DOHH2 (cell line): ENCODE results near the gene GALNT12.

ENCODE experiments used
- H3F3A ChIP-seq: fragments of 200-600 bp; sonication (generic), shearing (Covaris generic); 2 replicates; pipeline ENCODE4 v1.6.0; 2016; ENCODE audit warnings: antibody characterized with exemption, mild to moderate bottlenecking; ENCODE audit not compliant: control insufficient read depth, insufficient read depth
- H3K27ac ChIP-seq: fragments of 200-600 bp; sonication (generic); 2 replicates; pipeline ENCODE4 v1.5.1; 2014; ENCODE audit warnings: low read depth, mild to moderate bottlenecking, low read length, moderate library complexity
- H3K27me3 ChIP-seq: fragments of 200-600 bp; sonication (generic); 2 replicates; pipeline ENCODE4 v1.6.1; 2014; ENCODE audit warnings: mild to moderate bottlenecking, low read length, mixed read lengths; ENCODE audit not compliant: control insufficient read depth
- H3K36me3 ChIP-seq: fragments of 200-600 bp; sonication (generic); 2 replicates; pipeline ENCODE4 v1.6.1; 2014; ENCODE audit warnings: mild to moderate bottlenecking, low read length, moderate library complexity, mixed read lengths; ENCODE audit not compliant: control insufficient read depth
- H3K4me1 ChIP-seq: fragments of 200-600 bp; sonication (generic); 2 replicates; pipeline ENCODE4 v1.6.1; 2014; ENCODE audit warnings: mild to moderate bottlenecking, low read length, mixed read lengths; ENCODE audit not compliant: control insufficient read depth
- H3K4me2 ChIP-seq: fragments of 200-600 bp; sonication (generic); 2 replicates; pipeline ENCODE4 v1.6.0; 2014; ENCODE audit warnings: mild to moderate bottlenecking, low read length, moderate library complexity
- H3K4me3 ChIP-seq: fragments of 200-600 bp; sonication (generic); 2 replicates; pipeline ENCODE4 v1.5.1; 2014; ENCODE audit warnings: mild to moderate bottlenecking, low read length, mixed read lengths
- H3K79me2 ChIP-seq: fragments of 200-600 bp; sonication (generic); 2 replicates; pipeline ENCODE4 v1.6.1; 2014; ENCODE audit warnings: mild to moderate bottlenecking, low read length, mixed read lengths; ENCODE audit not compliant: control insufficient read depth
- H3K9me2 ChIP-seq: fragments of 200-600 bp; sonication (generic); replicated peaks from 2 replicates; pipeline ENCODE4 v1.6.1; 2014; ENCODE audit warnings: mild to moderate bottlenecking, low read length, mixed read lengths; ENCODE audit not compliant: control insufficient read depth
- H3K9me3 ChIP-seq: fragments of 200-600 bp; sonication (generic); 2 replicates; pipeline ENCODE4 v1.6.1; 2014; ENCODE audit warnings: antibody characterized with exemption, low read length, mixed read lengths; ENCODE audit not compliant: control insufficient read depth, insufficient read depth
- H4K20me1 ChIP-seq: fragments of 200-600 bp; sonication (generic); 2 replicates; pipeline ENCODE4 v1.6.0; 2014; ENCODE audit warnings: low read depth, mild to moderate bottlenecking, antibody characterized with exemption, low read length, moderate library complexity; ENCODE audit not compliant: control insufficient read depth, insufficient read depth
- EZH2phosphoT487 ChIP-seq: fragments of 200-600 bp; sonication (generic); IDR thresholded peaks from 2 replicates; pipeline ENCODE4 v1.6.1; 2017; ENCODE audit warnings: borderline replicate concordance, mild to moderate bottlenecking, antibody characterized with exemption, low read length, moderate library complexity, mixed read lengths
- TF ChIP-seq, protein P1 (sequence below): fragments of 200-600 bp; sonication (generic); IDR thresholded peaks from one replicate; pipeline ENCODE4 v1.5.1; 2014; ENCODE audit warnings: antibody characterized with exemption, mild to moderate bottlenecking, low read depth, low read length; ENCODE audit not compliant: poor library complexity, severe bottlenecking

The GALNT12 gene

DNA sequence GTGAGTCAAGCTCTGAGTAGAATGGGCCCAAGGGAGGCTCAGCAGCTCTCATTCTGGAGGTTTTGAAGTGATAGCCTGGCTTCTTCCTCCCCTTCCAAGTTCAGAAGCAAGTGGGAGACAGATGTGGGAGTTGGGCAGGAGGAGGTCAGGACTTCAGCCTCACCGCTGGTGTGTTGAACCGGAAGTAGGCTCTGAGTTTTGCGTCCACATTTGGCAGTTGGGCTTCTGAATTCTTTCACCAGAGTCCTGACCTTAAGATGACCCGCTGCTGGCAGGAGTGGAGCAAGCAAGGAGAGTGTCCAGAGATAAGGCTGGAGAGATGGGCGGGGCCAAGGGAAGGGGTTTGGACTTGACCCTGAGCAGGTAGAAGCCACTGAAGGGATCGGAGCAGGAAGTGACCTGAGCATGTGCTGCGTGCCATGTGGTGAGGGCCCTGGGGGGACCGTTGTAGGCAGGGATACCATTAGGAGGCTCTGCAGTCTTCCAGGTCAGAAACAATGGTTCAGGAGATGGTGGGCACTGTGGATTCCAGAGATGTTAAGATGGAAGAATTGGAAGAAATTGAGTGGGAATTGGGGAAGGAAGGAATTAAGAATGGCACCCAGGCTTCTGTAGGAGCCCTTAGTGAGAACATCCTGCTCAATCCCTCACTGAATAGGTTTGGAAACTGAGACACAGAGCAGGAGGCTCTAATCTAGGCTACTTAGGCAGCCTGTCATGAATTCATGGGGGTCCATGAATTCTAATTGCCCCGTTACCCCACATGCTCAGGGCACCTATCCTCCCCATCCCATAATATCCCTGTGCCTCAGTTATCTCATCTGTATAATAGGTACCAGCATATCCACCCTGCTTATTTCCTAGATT, 25.9 kb downstream of the GALNT12 start:
- Histone ChIP-seq H3K4me2 (no peak overlapping the region), H4K20me1 (no peaks in the 10 kb centered on the region), H3F3A (no peaks in the 10 kb centered on the region), H3K9me2 (no peaks in the 10 kb centered on the region), H3K9me3 (no peaks in the 10 kb centered on the region), H3K36me3 (no peaks in the 10 kb centered on the region), H3K4me1 (no peaks in the 10 kb centered on the region), H3K27ac (no peak overlapping the region), H3K4me3 (no peak overlapping the region), H3K79me2 (no peaks in the 10 kb centered on the region), H3K27me3 (no peaks in the 10 kb centered on the region)
- TF ChIP-seq, protein P1, sequence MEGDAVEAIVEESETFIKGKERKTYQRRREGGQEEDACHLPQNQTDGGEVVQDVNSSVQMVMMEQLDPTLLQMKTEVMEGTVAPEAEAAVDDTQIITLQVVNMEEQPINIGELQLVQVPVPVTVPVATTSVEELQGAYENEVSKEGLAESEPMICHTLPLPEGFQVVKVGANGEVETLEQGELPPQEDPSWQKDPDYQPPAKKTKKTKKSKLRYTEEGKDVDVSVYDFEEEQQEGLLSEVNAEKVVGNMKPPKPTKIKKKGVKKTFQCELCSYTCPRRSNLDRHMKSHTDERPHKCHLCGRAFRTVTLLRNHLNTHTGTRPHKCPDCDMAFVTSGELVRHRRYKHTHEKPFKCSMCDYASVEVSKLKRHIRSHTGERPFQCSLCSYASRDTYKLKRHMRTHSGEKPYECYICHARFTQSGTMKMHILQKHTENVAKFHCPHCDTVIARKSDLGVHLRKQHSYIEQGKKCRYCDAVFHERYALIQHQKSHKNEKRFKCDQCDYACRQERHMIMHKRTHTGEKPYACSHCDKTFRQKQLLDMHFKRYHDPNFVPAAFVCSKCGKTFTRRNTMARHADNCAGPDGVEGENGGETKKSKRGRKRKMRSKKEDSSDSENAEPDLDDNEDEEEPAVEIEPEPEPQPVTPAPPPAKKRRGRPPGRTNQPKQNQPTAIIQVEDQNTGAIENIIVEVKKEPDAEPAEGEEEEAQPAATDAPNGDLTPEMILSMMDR, result no peak

DNA sequence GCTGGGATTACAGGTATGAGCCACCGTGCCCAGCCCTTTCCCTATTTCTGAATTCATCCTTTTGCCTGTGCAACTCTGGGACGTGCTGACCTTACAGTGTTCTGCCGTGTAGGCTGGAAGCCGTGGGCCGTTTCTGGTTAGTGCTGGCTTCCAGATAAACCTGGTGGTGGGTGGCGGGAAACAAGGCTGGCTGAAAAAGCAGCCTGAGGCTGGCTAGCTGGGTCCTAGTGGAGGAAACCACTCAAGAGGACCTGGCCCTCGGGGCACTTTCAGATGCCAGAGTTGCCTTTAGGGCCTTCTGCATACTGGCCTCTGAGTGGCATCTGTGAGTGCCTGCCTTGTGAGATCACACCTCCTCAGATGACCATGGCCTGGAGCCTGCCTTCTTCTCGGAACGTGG, 26.9 kb downstream of the GALNT12 start:
- H3K4me1 ChIP-seq, result no peaks in the 10 kb centered on the region
- TF ChIP-seq, protein P1, result no peak
- TF ChIP-seq EZH2phosphoT487, result no peak
- H3K4me2 ChIP-seq, result no peak overlapping the region
- H3K79me2 ChIP-seq, result no peaks in the 10 kb centered on the region
- no peak overlapping the region for H3K27ac ChIP-seq
- no peaks in the 10 kb centered on the region for H3K36me3 ChIP-seq
- H3K9me2 ChIP-seq, result no peaks in the 10 kb centered on the region
- no peaks in the 10 kb centered on the region for H4K20me1 ChIP-seq
- no peaks in the 10 kb centered on the region for H3F3A ChIP-seq
- no peak overlapping the region for H3K4me3 ChIP-seq
- H3K9me3 ChIP-seq, result no peaks in the 10 kb centered on the region
- no peaks in the 10 kb centered on the region for H3K27me3 ChIP-seq

DNA sequence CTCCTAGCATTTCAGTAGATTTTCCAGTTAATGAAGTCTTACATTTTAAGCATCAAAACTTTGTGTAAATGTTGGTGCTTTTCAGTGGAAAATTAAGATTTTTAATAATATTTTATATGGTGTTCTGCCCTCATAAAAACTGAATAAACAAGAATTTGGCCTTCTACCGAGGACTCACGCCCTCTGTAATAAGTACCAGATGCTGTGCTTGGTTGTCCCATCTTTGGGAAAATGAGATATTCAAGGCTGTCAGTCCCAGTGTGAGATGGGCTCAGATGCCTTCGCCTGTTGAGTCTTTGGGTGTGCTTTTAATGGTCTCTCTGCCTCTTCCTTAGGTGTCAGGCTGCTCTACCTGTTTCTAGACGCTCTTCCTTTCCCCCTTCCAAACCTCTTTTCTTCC, 28.7 kb downstream of the GALNT12 start:
- Histone ChIP-seq H4K20me1 (no peaks in the 10 kb centered on the region), H3K9me3 (no peaks in the 10 kb centered on the region), H3K27me3 (no peaks in the 10 kb centered on the region), H3K4me1 (no peaks in the 10 kb centered on the region), H3K9me2 (no peaks in the 10 kb centered on the region), H3F3A (no peaks in the 10 kb centered on the region), H3K36me3 (no peaks in the 10 kb centered on the region), H3K27ac (no peak overlapping the region), H3K79me2 (no peaks in the 10 kb centered on the region), H3K4me2 (no peak overlapping the region), H3K4me3 (no peak overlapping the region)
- TF ChIP-seq EZH2phosphoT487, result no peak
- TF ChIP-seq, protein P1, result no peak
